Natural killer cell (primary cell): ENCODE results near the gene DIP2C. TPM values are rescaled to one million over a fixed set of nuclear protein-coding genes. Genes with fewer than 3 reads are reported as not detected.

Experiments used
- ATAC-seq, 3 donors: fragments of 150-1000 bp in 2 of 3; fragments of 200-7000 bp in 1 of 3; cut with Tn5 transposase; 1 replicate in 1 of 3; 2 replicates in 2 of 3; pipeline ENCODE4 v1.10.0; 2021; ENCODE audit warnings: mild to moderate bottlenecking in 2 of 3, moderate library complexity in 2 of 3
- DNase-seq, 2 donors: peaks; one replicate each; pipeline versions ENCODE4 v3.0.0 to v3.0.0-alpha.2; 2013 to 2021; ENCODE audit warnings: mixed read lengths in 1 of 2
- H3K27ac ChIP-seq: one replicate; pipeline ENCODE4 v1.5.1; 2013; ENCODE audit warnings: mild to moderate bottlenecking, low read length
- H3K27me3 ChIP-seq: one replicate; pipeline ENCODE4 v1.6.1; 2013; ENCODE audit warnings: low read length; ENCODE audit not compliant: control insufficient read depth, insufficient read depth
- H3K36me3 ChIP-seq: one replicate; pipeline ENCODE4 v1.6.1; 2013; ENCODE audit warnings: low read length; ENCODE audit not compliant: control insufficient read depth, insufficient read depth
- H3K4me1 ChIP-seq: one replicate; pipeline ENCODE4 v1.6.1; 2013; ENCODE audit warnings: low read length; ENCODE audit not compliant: control insufficient read depth, insufficient read depth
- H3K4me3 ChIP-seq: one replicate; pipeline ENCODE4 v1.5.1; 2013; ENCODE audit warnings: low read length
- H3K9me3 ChIP-seq: one replicate; pipeline ENCODE4 v1.6.1; 2013; ENCODE audit warnings: low read length; ENCODE audit not compliant: control insufficient read depth, insufficient read depth
- H3K27ac Mint-ChIP-seq, 2 donors: one replicate each; pipeline ENCODE4 v1.8.0; 2022; ENCODE audit warnings: mild to moderate bottlenecking in 2 of 2, mixed read lengths in 2 of 2, moderate library complexity in 1 of 2
- H3K27me3 Mint-ChIP-seq, 2 donors: one replicate each; pipeline ENCODE4 v1.8.0; 2022; ENCODE audit warnings: low read depth in 2 of 2, mixed read lengths in 2 of 2
- H3K36me3 Mint-ChIP-seq: one replicate; pipeline ENCODE4 v1.8.0; 2022; ENCODE audit warnings: mixed read lengths
- H3K4me1 Mint-ChIP-seq, 2 donors: one replicate each; pipeline ENCODE4 v1.8.0; 2022; ENCODE audit warnings: mixed read lengths in 2 of 2
- H3K4me3 Mint-ChIP-seq: one replicate; pipeline ENCODE4 v1.8.0; 2022; ENCODE audit warnings: mild to moderate bottlenecking, moderate library complexity, mixed read lengths
- H3K9me3 Mint-ChIP-seq, 2 donors: one replicate each; pipeline ENCODE4 v1.8.0; 2022; ENCODE audit warnings: mixed read lengths in 2 of 2
- CTCF ChIP-seq: fragments of 200-600 bp; IDR thresholded peaks from one replicate; pipeline ENCODE4 v1.8.0; 2022; ENCODE audit warnings: antibody characterized with exemption
- WGBS: methylation state at CpG from one replicate; pipeline ENCODE4 v1.1.7; 2013; ENCODE audit warnings: missing lambda C conversion rate; ENCODE audit not compliant: insufficient coverage; 5-methylcytosine and 5-hydroxymethylcytosine counted together
- intact Hi-C: fragments of 100-400 bp; cut with micrococcal nuclease; formaldehyde crosslinking; loops from one replicate; pipeline ENCODE4 v1.14.2; 2022
- total RNA-seq, 4 donors: library from RNA; stranded (reverse); fragments of 120-200 nt in 1 of 4; gene quantifications; one replicate each; pipeline versions ENCODE4 v1.2.3 to v1.2.4, GENCODE V29; 2013 to 2022

The DIP2C gene
- total RNA-seq, 3 donors from 2014 or later (not counting 1 experiment from before 2014, with no cell fraction given) = 1.5 to 5.8 (median 3.8) TPM

GRCh38 chr10:520402-520787 lies 169.1 kb downstream of the DIP2C start:
- WGBS = 69% methylated on average over 6 of the region's 6 CpGs

GRCh38 chr10:519716-520401 lies 169.6 kb downstream of the DIP2C start:
- Histone ChIP-seq H3K27ac (no peak overlapping the region), H3K9me3 (no peaks in the 10 kb centered on the region), H3K27me3 (no peaks in the 10 kb centered on the region), H3K4me3 (no peak overlapping the region), H3K36me3 (no peaks in the 10 kb centered on the region), H3K4me1 (peaks cover 4% of the 10 kb centered on the region)
- intact Hi-C loops = no loop called here
- Mint-ChIP-seq H3K36me3 (no peaks in the 10 kb centered on the region), H3K27me3 (peaks cover 11 to 24% of the 10 kb centered on the region in 2 donors), H3K9me3 (no peaks in the 10 kb centered on the region), H3K4me1 (peaks cover 0 to 4% of the 10 kb centered on the region in 2 donors), H3K27ac (no peak overlapping the region), H3K4me3 (no peak overlapping the region)
- ATAC-seq (no peak), DNase-seq (no peak)
- WGBS = 93% methylated on average over 25 of the region's 25 CpGs
- no peak for TF ChIP-seq CTCF

More at GRCh38 chr10:520402-520787, 169.1 kb downstream of the DIP2C start:
- Histone ChIP-seq H3K27ac (no peak overlapping the region), H3K4me3 (no peak overlapping the region), H3K36me3 (no peaks in the 10 kb centered on the region), H3K9me3 (no peaks in the 10 kb centered on the region), H3K4me1 (peaks cover 4% of the 10 kb centered on the region), H3K27me3 (no peaks in the 10 kb centered on the region)
- intact Hi-C loops = no loop called here
- no peak for TF ChIP-seq CTCF
- Mint-ChIP-seq H3K36me3 (no peaks in the 10 kb centered on the region), H3K4me3 (no peak overlapping the region), H3K27me3 (peaks cover 11 to 27% of the 10 kb centered on the region in 2 donors), H3K27ac (no peak overlapping the region), H3K4me1 (peaks cover 0 to 4% of the 10 kb centered on the region in 2 donors), H3K9me3 (no peaks in the 10 kb centered on the region)
- DNase-seq (no peak), ATAC-seq (no peak)

GRCh38 chr10:519055-519715 lies 170.3 kb downstream of the DIP2C start:
- WGBS = 92% methylated on average over 16 of the region's 16 CpGs
- intact Hi-C loops = no loop called here
- Mint-ChIP-seq H3K4me3 (no peak overlapping the region), H3K4me1 (peaks cover under 1 to 9% of the 10 kb centered on the region in 2 donors), H3K27me3 (peaks cover 11 to 24% of the 10 kb centered on the region in 2 donors), H3K36me3 (no peaks in the 10 kb centered on the region), H3K9me3 (no peaks in the 10 kb centered on the region), H3K27ac (no peak overlapping the region)
- no peak for DNase-seq
- Histone ChIP-seq H3K36me3 (no peaks in the 10 kb centered on the region), H3K27me3 (no peaks in the 10 kb centered on the region), H3K27ac (no peak overlapping the region), H3K4me1 (peaks cover 8% of the 10 kb centered on the region), H3K9me3 (no peaks in the 10 kb centered on the region), H3K4me3 (no peak overlapping the region)
- no peak for TF ChIP-seq CTCF
- ATAC-seq = no peak
